Measurements from ENCODE around the gene KRTAP5-1.

Gene KRTAP5-1

GRCh38 chr11:1543606-1544263, 41.3 kb downstream of the KRTAP5-1 start:
- Histone ChIP-seq H3K18ac (ENCODE audit: low read length) (no peak overlapping the region), H4K91ac (ENCODE audit: low read depth, low read length, poor library complexity) (peak overlapping the region; percentile 53), H2BK5ac (ENCODE audit: low read length) (no peak overlapping the region), H3K14ac (ENCODE audit: low read length) (no peak overlapping the region), H3K23ac (ENCODE audit: low read depth, low read length, poor library complexity) (peak overlapping the region; percentile 80), H3K9ac (ENCODE audit: low read depth, low read length, poor library complexity) (no peak overlapping the region), H3K79me1 (ENCODE audit: low read depth, low read length) (no peaks in the 10 kb centered on the region), H3K36me3 (replicated peaks in 1 of 2; ENCODE audit: control insufficient read depth in 2 of 2, insufficient read depth in 2 of 2, low read length in 2 of 2) (no peaks in the 10 kb centered on the region), H2BK12ac (ENCODE audit: low read length) (peak overlapping the region; percentile 49), H3K9me3 (replicated peaks in 1 of 2; ENCODE audit: control insufficient read depth in 2 of 2, insufficient read depth in 1 of 2, low read depth in 1 of 2, low read length in 2 of 2) (no peaks in the 10 kb centered on the region), H2BK15ac (ENCODE audit: low read length) (no peak overlapping the region), H2BK120ac (ENCODE audit: low read depth, low read length) (no peak overlapping the region), H2AK5ac (ENCODE audit: low read depth, low read length) (no peak overlapping the region), H3K4ac (ENCODE audit: low read length) (no peak overlapping the region), H3K27me3 (ENCODE audit: control insufficient read depth in 3 of 3, insufficient read depth in 3 of 3, low read depth in 1 of 3, low read length in 3 of 3) (peaks cover 22 to 83% (median 43%) of the 10 kb centered on the region in 3 experiments), H3K4me2 (ENCODE audit: insufficient read depth, low read length, poor library complexity, severe bottlenecking) (no peak overlapping the region), H2AFZ (ENCODE audit: low read length) (no peak overlapping the region), H3K4me1 (ENCODE audit: control insufficient read depth in 2 of 2, insufficient read depth in 1 of 2, low read depth in 1 of 2, low read length in 2 of 2) (peaks cover 0 to 10% of the 10 kb centered on the region in 2 donors), H3K27ac (replicated peaks; ENCODE audit: low read length) (no peak overlapping the region), H4K8ac (ENCODE audit: low read depth, low read length) (no peak overlapping the region), H3K4me3 (ENCODE audit: low read length in 2 of 2) (no peak overlapping the region)
- DNase-seq (ENCODE audit: low spot score), result no peak
- WGBS, 2 donors (ENCODE audit: extremely low coverage in 2 of 2, insufficient read length in 2 of 2, insufficient replicate concordance in 1 of 2), result no CpG with 5 or more reads among the region's 13 CpGs

DNA sequence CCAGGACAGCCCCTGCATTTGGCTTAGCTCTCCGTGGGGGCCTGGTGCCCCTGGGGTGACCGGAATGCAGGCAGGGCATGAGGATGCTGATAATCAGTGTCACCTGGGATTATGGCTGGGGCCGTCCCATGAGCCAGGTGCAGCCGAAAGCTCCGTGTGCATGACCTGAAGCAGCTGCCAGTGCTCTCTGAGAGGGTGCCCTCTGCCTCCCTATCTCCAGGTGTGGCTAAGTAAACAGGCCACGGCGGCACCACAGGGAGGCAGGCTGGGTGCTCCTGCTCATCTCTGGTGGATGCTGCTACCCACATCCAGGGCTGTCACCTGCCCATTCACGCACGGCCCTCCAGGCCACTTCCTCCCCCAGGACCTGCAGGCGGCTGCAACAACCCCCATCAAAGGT, 42.8 kb downstream of the KRTAP5-1 start:
- H2AFZ ChIP-seq (ENCODE audit: low read length), result no peak overlapping the region
- H3K4ac ChIP-seq (ENCODE audit: low read length), result no peak overlapping the region
- no peak overlapping the region for H4K8ac ChIP-seq (ENCODE audit: low read depth, low read length)
- no peak overlapping the region for H4K91ac ChIP-seq (ENCODE audit: low read depth, low read length, poor library complexity)
- H3K14ac ChIP-seq (ENCODE audit: low read length), result no peak overlapping the region
- no peak for DNase-seq (ENCODE audit: low spot score)
- H3K4me2 ChIP-seq (ENCODE audit: insufficient read depth, low read length, poor library complexity, severe bottlenecking), result no peak overlapping the region
- H3K4me1 ChIP-seq (ENCODE audit: control insufficient read depth in 2 of 2, insufficient read depth in 1 of 2, low read depth in 1 of 2, low read length in 2 of 2), result peaks cover 0 to 4% of the 10 kb centered on the region in 2 donors
- no CpG with 5 or more reads among the region's 10 CpGs for WGBS, 2 donors (ENCODE audit: extremely low coverage in 2 of 2, insufficient read length in 2 of 2, insufficient replicate concordance in 1 of 2)
- no peaks in the 10 kb centered on the region for H3K36me3 ChIP-seq (replicated peaks in 1 of 2; ENCODE audit: control insufficient read depth in 2 of 2, insufficient read depth in 2 of 2, low read length in 2 of 2)
- peak overlapping the region; percentile 79 for H2AK5ac ChIP-seq (ENCODE audit: low read depth, low read length)
- H3K9ac ChIP-seq (ENCODE audit: low read depth, low read length, poor library complexity), result no peak overlapping the region
- peak overlapping the region; percentile 82 for H2BK12ac ChIP-seq (ENCODE audit: low read length)
- H2BK120ac ChIP-seq (ENCODE audit: low read depth, low read length), result no peak overlapping the region
- no peak overlapping the region for H3K23ac ChIP-seq (ENCODE audit: low read depth, low read length, poor library complexity)
- no peak overlapping the region for H2BK5ac ChIP-seq (ENCODE audit: low read length)
- no peaks in the 10 kb centered on the region for H3K79me1 ChIP-seq (ENCODE audit: low read depth, low read length)
- no peaks in the 10 kb centered on the region for H3K9me3 ChIP-seq (replicated peaks in 1 of 2; ENCODE audit: control insufficient read depth in 2 of 2, insufficient read depth in 1 of 2, low read depth in 1 of 2, low read length in 2 of 2)
- H3K27ac ChIP-seq (replicated peaks; ENCODE audit: low read length), result no peak overlapping the region
- H2BK15ac ChIP-seq (ENCODE audit: low read length), result peak overlapping the region; percentile 46
- H3K18ac ChIP-seq (ENCODE audit: low read length), result peak overlapping the region; percentile 55
- no peak overlapping the region for H3K4me3 ChIP-seq (ENCODE audit: low read length in 2 of 2)
- H3K27me3 ChIP-seq (ENCODE audit: control insufficient read depth in 3 of 3, insufficient read depth in 3 of 3, low read depth in 1 of 3, low read length in 3 of 3), result peaks cover 14 to 76% (median 31%) of the 10 kb centered on the region in 3 experiments

DNA sequence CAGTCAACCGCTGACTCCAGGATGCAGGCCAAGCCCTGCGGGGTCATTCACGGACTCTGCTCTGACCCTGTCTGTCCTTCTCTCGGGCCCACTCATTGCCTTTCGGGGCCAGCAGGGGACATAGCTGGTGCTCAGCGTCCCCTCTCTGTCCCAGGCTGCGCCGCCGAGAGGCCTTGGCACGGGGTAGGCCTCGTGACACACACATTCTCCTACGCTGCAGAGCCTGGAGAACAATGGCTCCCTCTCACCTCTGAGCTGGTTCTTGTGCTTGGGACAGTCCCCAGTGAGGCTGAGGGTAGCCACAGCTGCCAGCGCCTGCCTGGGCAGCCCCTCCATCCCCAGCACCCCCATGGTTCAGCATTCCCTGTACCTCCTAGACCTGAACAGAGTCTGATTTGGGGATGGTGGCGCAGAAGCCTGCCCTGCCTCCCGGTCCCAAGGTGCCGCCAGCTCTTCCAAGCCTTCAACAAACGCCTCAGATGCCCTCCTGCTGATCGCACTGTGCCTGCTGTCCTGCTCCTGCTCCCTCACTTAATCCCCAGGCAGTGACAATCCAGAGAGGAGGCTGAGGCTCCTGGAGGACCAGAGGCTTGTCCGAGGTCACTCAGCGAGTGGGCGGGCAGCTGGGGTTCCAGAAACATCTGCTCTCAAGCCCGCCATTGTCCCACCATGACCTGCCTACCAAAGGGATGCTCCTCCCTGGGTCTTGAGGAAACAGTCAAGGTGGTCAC, 43.4 kb downstream of the KRTAP5-1 start:
- Histone ChIP-seq H3K4me2 (ENCODE audit: insufficient read depth, low read length, poor library complexity, severe bottlenecking) (no peak overlapping the region), H2BK5ac (ENCODE audit: low read length) (no peak overlapping the region), H2AK5ac (ENCODE audit: low read depth, low read length) (peak overlapping the region; percentile 79), H2BK15ac (ENCODE audit: low read length) (peak overlapping the region; percentile 23), H3K27ac (replicated peaks; ENCODE audit: low read length) (no peak overlapping the region), H4K91ac (ENCODE audit: low read depth, low read length, poor library complexity) (no peak overlapping the region), H3K14ac (ENCODE audit: low read length) (no peak overlapping the region), H3K4me1 (ENCODE audit: control insufficient read depth in 2 of 2, insufficient read depth in 1 of 2, low read depth in 1 of 2, low read length in 2 of 2) (peaks cover 0 to 4% of the 10 kb centered on the region in 2 donors), H2BK120ac (ENCODE audit: low read depth, low read length) (no peak overlapping the region), H3K79me1 (ENCODE audit: low read depth, low read length) (no peaks in the 10 kb centered on the region), H2BK12ac (ENCODE audit: low read length) (no peak overlapping the region), H3K4me3 (ENCODE audit: low read length in 2 of 2) (no peak overlapping the region), H4K8ac (ENCODE audit: low read depth, low read length) (no peak overlapping the region), H3K23ac (ENCODE audit: low read depth, low read length, poor library complexity) (no peak overlapping the region), H3K27me3 (ENCODE audit: control insufficient read depth in 3 of 3, insufficient read depth in 3 of 3, low read depth in 1 of 3, low read length in 3 of 3) (peaks cover 8 to 70% (median 24%) of the 10 kb centered on the region in 3 experiments), H2AFZ (ENCODE audit: low read length) (peak overlapping the region; percentile 45), H3K36me3 (replicated peaks in 1 of 2; ENCODE audit: control insufficient read depth in 2 of 2, insufficient read depth in 2 of 2, low read length in 2 of 2) (no peaks in the 10 kb centered on the region), H3K18ac (ENCODE audit: low read length) (peak overlapping the region; percentile 82), H3K4ac (ENCODE audit: low read length) (no peak overlapping the region), H3K9me3 (replicated peaks in 1 of 2; ENCODE audit: control insufficient read depth in 2 of 2, insufficient read depth in 1 of 2, low read depth in 1 of 2, low read length in 2 of 2) (no peaks in the 10 kb centered on the region), H3K9ac (ENCODE audit: low read depth, low read length, poor library complexity) (peak overlapping the region; percentile 55)
- no peak for DNase-seq (ENCODE audit: low spot score)
- no CpG with 5 or more reads among the region's 22 CpGs for whole genome bisulfite sequencing, 2 donors (ENCODE audit: extremely low coverage in 2 of 2, insufficient read length in 2 of 2, insufficient replicate concordance in 1 of 2)

- Histone ChIP-seq H4K91ac (ENCODE audit: low read depth, low read length, poor library complexity) (no peak overlapping the region), H2BK5ac (ENCODE audit: low read length) (no peak overlapping the region), H3K4me1 (ENCODE audit: control insufficient read depth in 2 of 2, insufficient read depth in 1 of 2, low read depth in 1 of 2, low read length in 2 of 2) (peaks cover 0 to 4% of the 10 kb centered on the region in 2 donors), H3K36me3 (replicated peaks in 1 of 2; ENCODE audit: control insufficient read depth in 2 of 2, insufficient read depth in 2 of 2, low read length in 2 of 2) (no peaks in the 10 kb centered on the region), H2BK120ac (ENCODE audit: low read depth, low read length) (no peak overlapping the region), H2AFZ (ENCODE audit: low read length) (no peak overlapping the region), H2AK5ac (ENCODE audit: low read depth, low read length) (no peak overlapping the region), H3K9me3 (replicated peaks in 1 of 2; ENCODE audit: control insufficient read depth in 2 of 2, insufficient read depth in 1 of 2, low read depth in 1 of 2, low read length in 2 of 2) (no peaks in the 10 kb centered on the region), H3K27ac (replicated peaks; ENCODE audit: low read length) (no peak overlapping the region), H2BK15ac (ENCODE audit: low read length) (no peak overlapping the region), H3K23ac (ENCODE audit: low read depth, low read length, poor library complexity) (no peak overlapping the region), H4K8ac (ENCODE audit: low read depth, low read length) (no peak overlapping the region), H3K79me1 (ENCODE audit: low read depth, low read length) (peaks cover 2% of the 10 kb centered on the region), H2BK12ac (ENCODE audit: low read length) (no peak overlapping the region), H3K18ac (ENCODE audit: low read length) (no peak overlapping the region), H3K4ac (ENCODE audit: low read length) (no peak overlapping the region), H3K27me3 (ENCODE audit: control insufficient read depth in 3 of 3, insufficient read depth in 3 of 3, low read depth in 1 of 3, low read length in 3 of 3) (peaks cover 0 to 54% (median 9%) of the 10 kb centered on the region in 3 experiments), H3K9ac (ENCODE audit: low read depth, low read length, poor library complexity) (no peak overlapping the region), H3K14ac (ENCODE audit: low read length) (no peak overlapping the region), H3K4me3 (ENCODE audit: low read length in 2 of 2) (no peak overlapping the region), H3K4me2 (ENCODE audit: insufficient read depth, low read length, poor library complexity, severe bottlenecking) (no peak overlapping the region)
- WGBS, 2 donors (ENCODE audit: extremely low coverage in 2 of 2, insufficient read length in 2 of 2, insufficient replicate concordance in 1 of 2), result no CpG with 5 or more reads among the region's 6 CpGs
- DNase-seq (ENCODE audit: low spot score), result no peak
Observed at GRCh38 chr11:1540074-1540473, 45.0 kb downstream of the KRTAP5-1 start.

All from neuronal stem cell (in vitro differentiated cells).